Ishikawa (cell line): Measurements from ENCODE around the gene ZHX3.

Source experiments
- CEBPB ChIP-seq: IDR thresholded peaks from 2 replicates; pipeline ENCODE4 v1.6.1; 2012
- EP300 ChIP-seq: IDR thresholded peaks from 2 replicates; pipeline ENCODE4 v1.6.1; 2012; ENCODE audit warnings: borderline replicate concordance
- MAX ChIP-seq: IDR thresholded peaks from 2 replicates; pipeline ENCODE4 v1.6.1; 2012
- RAD21 ChIP-seq: IDR thresholded peaks from 2 replicates; pipeline ENCODE4 v1.6.1; 2012; ENCODE audit warnings: low read depth
- TAF1 ChIP-seq: IDR thresholded peaks from 2 replicates; pipeline ENCODE4 v1.6.1; 2012; ENCODE audit warnings: low read depth, mild to moderate bottlenecking

GRCh38 chr20:41264819-41265218 is 52.7 kb downstream of the ZHX3 start:
- TF ChIP-seq RAD21 (no peak), CEBPB (no peak), TAF1 (no peak), EP300 (no peak), MAX (no peak)
